ENCODE results near the gene SPACA5B.
A peak's percentile ranks its signal among the peaks of the same experiment; 100 is the strongest.
"Not testable (repeated sequence)": the region's sequence is repeated elsewhere in the genome, so short reads cannot be mapped to it uniquely, and the experiment has no call there.

Gene SPACA5B

DNA sequence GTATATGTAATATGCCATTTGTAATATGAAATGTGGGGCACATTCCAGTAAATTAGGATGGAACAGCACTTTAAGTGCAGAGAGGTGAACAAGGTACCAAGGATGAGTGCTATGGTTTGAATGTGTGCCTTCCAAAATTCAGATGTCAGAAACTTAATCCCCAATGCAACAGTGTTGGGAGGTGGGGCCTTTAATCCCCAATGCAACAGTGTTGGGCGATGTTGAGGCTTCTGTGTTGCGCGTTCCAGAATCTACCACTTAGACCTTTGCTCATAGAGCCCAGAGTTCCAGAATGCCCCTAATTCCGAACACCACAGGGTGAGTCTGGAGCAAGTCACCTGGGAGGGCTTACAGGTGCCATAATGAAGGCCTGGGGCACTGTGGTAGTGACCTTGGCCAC lies at the start of gene SPACA5B:
Gene SPACA5B, plus strand, starts transcription at position 301 of the 400 bp plus-strand sequence. Its CDS starts 62 bp downstream, at position 363.
- not testable (repeated sequence) for DNase-seq (ENCODE audit: low read depth in 2 of 3, low spot score in 2 of 3)

DNA sequence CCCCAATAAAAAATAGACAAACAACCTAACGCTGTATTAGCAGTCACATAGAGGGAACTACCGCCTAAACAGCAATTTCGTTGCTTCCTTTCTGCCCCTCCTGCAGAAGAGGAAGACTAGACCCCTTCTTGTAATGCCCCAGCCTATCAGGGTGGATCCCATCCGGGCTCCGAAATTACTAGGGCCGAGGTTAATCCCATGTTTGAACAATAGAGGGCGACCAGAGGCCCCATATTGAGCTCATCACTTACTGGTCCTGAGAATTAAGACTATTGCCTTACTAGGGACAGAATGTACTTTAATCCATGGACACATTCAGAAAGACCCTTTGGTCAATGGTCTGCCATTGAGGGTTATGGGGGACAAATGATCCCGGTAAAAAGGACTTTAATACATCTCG lies 47.2 kb upstream of the SPACA5B start:
- DNase-seq (ENCODE audit: low read depth in 2 of 3, low spot score in 2 of 3) = peak in 1 of 3 experiments; percentile 7

DNA sequence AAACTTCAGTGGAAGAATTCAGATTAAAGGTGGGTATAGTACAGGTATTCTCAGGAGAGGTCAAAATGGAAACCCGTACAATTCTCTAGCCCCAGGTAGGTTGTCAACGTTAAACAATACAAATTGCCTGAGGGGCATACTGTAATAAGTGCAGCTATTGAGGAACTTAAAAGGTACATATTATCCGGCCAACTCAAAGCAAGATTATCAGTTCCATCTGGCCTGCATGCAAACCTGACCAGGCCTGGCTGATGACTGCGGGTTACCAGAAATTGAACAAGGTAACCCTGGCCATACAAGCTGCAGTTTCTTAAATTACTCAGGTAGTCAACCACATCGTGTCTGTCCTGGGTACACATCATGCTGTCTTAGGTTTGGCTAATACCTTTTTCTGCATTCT lies 46.7 kb upstream of the SPACA5B start:
- DNase-seq (ENCODE audit: low read depth in 2 of 3, low spot score in 2 of 3) = no peak

DNA sequence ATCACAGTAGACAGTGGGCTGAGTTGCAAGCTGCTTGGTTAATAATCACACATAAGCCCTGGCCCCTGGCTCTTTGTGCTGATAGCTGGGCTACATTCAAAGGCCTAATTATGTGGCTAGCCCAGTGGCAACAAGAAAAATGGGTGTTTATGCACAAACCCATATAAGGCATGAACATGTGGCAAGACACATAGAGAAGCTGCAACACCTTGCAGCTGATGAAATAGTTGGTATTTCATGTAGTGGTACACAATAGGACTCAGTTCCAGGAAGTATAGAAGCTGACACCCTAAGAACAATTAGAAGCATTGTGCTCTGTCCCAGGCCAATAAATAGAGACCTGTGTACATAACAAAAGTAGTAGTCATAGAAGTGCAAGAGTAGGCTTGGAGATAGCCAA lies 44.3 kb upstream of the SPACA5B start:
- DNase-seq (ENCODE audit: low read depth in 2 of 3, low spot score in 2 of 3) = no peak

DNA sequence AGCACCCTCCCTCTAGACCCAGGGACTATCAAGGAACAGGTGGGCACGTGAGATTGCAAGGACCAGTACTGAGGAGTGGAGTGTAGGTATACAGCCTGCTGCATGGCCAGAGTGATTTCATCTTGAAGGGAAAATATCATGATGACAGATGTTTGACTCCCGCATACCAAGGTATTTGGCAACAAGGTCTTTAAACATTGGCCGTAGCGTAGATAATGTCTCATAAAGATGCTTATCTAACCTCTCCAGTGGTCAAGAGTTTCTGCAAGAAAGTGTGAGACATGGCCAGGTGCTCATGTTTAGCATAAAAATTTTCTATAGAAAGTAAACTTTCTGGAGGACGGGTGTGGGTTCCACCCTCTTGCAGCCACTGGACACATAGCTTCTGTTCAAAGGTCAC lies 40.3 kb upstream of the SPACA5B start:
- DNase-seq (ENCODE audit: low read depth in 2 of 3, low spot score in 2 of 3) = no peak

DNA sequence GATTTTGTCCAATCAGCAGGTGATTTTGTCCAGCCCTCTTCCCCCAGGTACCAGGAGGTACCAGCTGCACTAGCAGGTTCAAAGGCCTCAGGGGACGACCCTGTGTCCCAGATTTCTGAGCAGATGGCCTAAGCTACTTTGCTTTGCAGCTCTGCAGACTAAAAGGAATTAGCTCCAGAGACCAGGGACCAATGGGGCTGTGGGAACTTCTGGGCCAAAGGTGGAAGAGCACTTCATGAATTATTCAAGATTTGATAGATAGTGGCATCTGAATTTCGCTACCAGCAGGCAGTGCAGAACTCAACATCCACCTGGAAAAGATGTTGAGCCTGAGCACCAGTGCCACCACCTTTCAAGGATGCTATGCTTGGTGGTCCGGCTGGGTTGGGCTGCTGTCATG lies 37.9 kb upstream of the SPACA5B start:
- not testable (repeated sequence) for DNase-seq (ENCODE audit: low read depth in 2 of 3, low spot score in 2 of 3)

DNA sequence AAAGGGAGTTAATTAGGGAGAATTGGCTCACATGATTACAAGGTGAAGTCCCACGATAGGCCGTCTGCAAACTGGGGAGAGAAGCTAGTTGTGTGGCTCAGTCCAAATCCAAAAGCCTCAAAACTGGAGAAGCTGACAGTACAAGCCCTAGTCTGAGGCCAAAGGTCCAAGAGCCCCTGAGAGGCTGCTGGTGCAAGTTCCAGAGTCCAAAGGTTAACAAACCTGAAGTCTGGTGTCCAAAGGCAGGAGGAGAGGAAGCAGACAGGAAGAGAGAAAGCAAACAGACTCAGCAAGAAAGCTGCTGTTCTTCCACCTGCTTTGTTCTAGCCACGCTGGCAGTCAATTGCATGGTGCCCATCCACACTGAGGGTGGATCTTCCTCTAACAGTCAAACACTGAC lies 29.0 kb upstream of the SPACA5B start:
- no peak for DNase-seq (ENCODE audit: low read depth in 2 of 3, low spot score in 2 of 3)

DNA sequence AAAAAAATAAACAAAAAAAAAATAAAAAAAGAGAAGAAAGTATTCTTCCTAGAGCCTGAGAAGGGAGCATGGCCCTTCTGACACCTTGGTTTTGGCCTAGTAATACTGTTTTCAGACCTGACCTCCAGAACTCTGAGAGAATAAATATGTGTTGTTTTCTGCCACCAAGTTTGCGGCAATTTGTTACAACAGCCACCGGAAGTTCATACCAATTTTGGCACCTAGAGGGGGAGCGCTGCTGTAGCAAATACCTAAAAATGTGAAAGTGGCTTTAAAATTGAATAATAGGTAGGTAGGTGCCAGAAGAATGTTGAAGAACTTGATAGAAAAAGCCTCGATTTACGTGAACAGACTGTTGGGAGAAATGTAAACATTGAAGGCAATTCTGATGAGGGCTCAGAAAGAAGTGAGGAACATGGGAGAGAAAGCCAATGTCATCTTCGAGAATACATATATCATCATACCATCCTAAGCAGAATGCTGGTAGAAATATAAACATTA lies 27.5 kb upstream of the SPACA5B start:
- DNase-seq (ENCODE audit: low read depth in 2 of 3, low spot score in 2 of 3) = no peak

DNA sequence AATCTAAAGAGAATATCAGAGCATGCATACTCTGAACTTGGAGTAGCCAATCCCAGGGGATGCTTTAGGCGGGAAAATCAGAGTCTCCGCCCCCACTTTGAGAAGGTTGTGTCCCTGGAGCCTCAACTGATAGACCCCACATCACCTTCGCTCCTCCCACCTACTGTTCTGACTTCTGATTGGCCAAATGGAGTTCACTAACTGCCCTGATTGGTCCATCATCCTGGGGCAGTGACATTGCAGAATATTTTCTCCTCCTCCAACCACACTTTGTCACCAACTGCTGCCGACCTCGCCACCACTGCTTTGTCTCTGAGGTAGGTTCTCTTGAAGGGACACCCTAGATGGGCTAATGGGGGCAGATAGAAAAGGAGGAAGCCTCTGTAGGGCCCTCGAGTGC lies 22.7 kb upstream of the SPACA5B start:
- no peak for DNase-seq (ENCODE audit: low read depth in 2 of 3, low spot score in 2 of 3)

DNA sequence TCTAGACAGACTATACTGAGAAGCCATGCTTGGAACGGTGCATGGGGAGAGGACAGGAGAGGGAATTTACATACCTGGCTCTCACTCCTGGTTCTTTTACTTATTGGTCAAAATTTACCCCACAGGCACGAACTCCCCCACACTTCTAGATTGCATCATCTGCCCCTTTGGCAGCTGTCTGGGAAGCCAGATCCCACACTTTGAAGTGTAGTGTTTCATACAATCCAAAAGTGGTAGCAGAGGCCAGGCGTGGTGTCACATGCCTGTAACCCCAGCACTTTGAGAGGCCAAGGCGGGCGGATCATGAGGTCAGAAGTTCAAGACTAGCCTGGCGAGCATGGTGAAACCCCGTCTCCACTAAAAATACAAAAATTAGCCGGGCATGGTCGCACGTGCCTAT lies 5.1 kb upstream of the SPACA5B start:
- DNase-seq (ENCODE audit: low read depth in 2 of 3, low spot score in 2 of 3) = not testable (repeated sequence)

DNA sequence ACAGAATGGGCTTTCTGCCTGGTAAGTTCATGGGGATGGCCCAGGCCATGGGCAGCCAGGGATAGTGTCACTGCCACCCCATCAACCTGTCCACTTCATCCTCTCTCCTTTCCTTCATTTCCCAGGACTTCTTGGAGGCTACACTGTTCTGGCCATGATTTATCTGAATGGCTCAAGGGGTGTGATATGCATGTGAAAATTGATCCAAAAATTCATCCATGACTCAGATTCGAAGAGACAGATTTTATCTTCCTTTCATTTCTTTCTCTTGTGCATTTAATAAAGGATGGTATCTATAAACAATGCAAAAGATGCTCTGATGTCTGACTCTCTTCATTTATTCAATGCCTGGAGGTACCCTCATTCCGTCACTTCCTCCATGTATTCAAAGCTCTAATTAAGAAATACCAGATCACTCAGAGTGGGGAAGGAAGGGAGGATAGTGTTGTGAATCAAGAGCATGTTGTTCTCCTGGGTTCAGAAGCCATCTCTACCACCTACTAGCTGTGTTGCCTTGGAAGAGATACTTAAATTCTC lies 1.9 kb downstream of the SPACA5B start:
- DNase-seq (ENCODE audit: low read depth in 2 of 3, low spot score in 2 of 3) = not testable (repeated sequence)

DNA sequence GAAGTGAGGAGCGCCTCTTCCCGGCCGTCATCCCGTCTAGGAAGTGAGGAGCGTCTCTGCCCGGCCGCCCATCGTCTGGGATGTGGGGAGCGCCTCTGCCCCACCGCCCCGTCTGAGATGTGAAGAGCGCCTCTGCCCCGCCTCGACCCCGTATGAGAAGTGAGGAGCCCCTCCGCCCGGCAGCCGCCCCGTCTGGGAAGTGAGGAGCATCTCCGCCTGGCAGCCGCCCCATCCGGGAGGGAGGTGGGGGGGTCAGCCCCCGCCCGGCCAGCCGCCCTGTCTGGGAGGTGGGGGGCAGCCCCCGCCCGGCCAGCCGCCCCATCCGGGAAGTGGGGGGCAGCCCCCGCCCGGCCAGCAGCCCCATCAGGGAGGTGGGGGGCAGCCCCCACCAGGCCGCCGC lies 8.7 kb downstream of the SPACA5B start:
- not testable (repeated sequence) for DNase-seq (ENCODE audit: low read depth in 2 of 3, low spot score in 2 of 3)

DNA sequence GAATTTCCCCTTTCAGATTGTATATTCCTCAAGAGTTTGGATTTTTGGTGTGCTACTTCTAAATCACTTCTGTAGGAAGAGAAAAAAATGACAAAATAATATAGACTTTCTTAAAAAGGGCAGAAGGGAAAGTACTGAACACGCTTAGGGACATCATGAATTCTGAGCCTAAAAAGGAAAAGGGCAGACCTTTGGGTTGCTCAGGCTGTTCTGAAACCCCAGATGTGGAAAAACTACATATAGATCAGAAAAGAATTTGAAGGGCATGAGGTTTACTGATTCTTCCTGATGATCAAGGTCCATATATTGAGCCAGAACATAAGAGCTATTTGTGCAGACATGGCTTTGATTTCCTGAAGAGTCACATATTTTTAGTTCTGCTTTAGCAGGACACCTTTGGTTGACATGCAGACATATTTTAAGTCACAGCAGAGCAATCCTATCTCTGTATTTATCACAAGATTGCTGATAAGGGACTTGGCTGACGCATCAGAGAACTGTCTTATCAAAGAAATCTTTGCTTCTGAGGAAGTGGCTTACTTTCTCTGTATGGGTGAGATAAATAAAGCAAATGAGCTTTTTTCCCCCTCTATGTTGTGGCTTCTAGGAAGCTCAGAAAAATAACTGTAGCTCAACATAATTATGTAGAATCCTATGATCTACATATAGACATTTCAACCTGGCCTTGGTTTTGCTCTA lies 11.5 kb downstream of the SPACA5B start:
- not testable (repeated sequence) for DNase-seq (ENCODE audit: low read depth in 2 of 3, low spot score in 2 of 3)

DNA sequence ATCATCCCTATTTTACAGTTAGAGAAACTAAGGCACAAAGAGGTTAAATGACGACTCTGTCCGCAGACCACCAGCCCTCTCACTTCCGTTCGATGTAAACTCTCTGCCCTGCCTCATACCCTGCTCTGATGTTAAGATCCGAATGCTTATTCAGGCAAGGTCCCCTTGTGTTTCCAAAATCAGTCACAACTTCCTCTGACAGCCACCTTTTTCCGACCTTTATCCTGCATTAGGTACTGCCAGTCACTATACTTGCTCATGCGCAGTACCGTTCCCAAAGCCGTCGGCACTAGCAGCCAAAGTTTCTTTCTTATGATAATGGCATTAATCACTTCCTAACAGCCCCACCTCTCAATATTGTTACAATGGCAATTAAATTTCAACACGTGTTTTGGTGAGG lies 12.3 kb downstream of the SPACA5B start:
- not testable (repeated sequence) for DNase-seq (ENCODE audit: low read depth in 2 of 3, low spot score in 2 of 3)

DNA sequence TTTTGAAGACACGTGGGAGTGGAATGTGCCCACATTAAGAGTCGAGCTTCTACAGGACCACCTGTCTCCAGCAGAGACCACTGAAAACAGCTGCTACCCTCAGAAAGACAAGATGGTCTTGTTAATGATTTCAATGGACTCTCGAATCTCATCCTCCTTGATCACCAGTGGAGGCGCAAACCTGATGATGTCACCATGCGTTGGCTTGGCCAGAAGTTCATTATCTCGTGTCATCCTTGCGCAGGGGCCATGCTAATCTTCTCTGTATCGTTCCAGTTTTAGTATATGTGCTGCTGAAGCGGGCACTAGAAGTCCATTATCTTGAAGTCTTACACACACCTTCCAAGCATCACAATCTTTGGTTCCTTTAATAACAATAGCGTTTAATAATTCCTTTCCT lies 23.3 kb downstream of the SPACA5B start:
- no peak for DNase-seq (ENCODE audit: low read depth in 2 of 3, low spot score in 2 of 3)

DNA sequence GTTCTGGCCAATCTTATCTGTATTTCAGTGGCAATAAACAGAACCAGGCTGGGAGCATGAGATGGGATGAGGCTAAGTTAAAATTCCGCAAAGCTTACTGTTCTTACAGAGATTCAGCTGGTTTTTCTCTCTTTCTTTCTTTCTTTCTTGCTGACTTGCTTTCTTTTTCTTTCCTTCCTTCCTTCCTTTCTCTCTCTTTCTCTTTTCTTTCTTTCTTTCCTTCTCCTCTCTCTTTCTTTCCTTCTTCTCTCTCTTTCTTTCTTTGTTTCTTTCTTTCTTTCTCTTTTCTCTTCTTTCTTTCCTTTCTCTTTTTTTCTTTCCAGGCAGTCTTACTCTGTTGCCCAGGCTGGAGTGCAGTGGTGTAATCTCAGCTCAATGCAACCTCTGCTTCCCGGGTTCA lies 24.4 kb downstream of the SPACA5B start:
- no peak for DNase-seq (ENCODE audit: low read depth in 2 of 3, low spot score in 2 of 3)

DNA sequence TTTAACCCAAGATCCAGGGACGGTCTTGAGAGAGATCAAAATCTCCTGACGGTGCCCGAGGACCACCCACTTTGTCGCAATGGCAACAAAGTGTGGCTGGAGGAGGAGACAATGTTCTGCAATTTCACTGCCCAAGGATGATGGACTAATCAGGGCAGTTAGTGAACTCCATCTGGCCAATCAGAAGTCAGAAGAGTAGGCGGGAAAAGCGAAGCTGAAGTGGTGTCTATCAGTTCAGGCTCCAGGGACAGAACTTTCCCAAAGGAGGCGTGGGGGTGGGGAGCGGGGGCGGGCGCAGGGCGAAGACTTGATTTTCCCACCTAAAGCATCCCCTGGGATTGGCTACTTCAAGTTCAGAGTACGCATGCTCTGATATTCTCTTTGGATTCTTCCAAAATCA lies 25.6 kb downstream of the SPACA5B start:
- DNase-seq (ENCODE audit: low read depth in 2 of 3, low spot score in 2 of 3) = no peak

DNA sequence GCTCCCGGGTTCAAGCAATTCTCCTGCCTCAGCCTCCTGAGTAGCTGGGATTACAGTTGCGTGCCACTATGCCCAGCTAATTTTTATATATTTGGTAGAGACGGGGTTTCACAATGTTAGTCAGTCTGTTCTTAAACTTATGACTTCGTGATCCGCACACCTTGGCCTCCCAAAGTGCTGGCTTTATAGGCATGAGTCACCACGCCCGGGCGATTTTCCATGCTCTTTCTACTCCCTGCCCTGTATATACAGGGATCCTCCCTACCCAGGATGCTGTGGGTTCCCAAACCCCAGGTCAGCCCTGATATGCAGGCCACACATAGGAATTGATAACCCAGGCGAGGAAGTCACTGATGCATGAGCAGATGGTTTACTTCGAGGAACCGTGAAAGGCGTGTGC lies 34.8 kb downstream of the SPACA5B start:
- DNase-seq (ENCODE audit: low read depth in 2 of 3, low spot score in 2 of 3) = no peak

DNA sequence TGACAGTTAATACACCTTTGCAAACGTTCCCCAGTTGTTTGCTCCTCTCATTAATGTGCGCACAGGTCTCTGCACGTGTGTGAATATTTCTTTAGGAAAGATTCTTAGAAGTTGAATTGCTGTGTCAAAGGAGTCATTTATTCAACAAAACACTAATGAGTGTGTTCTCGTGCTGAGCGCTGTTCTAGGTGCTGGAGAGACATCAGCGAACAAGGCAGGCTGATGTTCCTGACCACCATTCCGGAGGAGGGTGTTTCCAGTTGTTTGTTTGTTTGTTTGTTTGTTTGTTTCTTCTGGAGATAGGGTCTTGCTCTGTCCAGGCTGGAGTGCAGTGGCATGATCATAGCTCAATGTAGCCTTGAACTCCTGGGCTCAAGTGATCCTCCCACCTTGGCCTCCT lies 35.9 kb downstream of the SPACA5B start:
- not testable (repeated sequence) for DNase-seq (ENCODE audit: low read depth in 2 of 3, low spot score in 2 of 3)

DNA sequence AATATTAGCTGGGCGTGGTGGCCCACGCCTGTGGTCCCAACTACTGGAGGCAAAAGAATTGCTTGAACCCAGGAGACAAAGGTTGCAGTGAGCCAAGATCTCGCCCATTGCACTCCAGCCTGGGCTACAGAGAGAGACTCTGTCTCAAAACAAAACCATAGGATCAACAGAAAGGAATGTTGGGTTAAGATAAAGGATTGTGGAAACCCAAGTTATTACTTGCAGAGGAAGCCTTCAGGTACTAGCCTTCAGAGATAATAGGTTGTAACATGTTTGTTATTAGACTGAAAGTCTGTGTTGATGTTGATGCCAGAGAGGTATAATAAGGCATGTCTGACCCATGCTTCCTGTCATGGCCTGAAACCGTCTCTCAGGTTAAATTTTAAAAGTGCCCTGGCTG lies 49.3 kb downstream of the SPACA5B start:
- DNase-seq (ENCODE audit: low read depth in 2 of 3, low spot score in 2 of 3) = no peak

DNA sequence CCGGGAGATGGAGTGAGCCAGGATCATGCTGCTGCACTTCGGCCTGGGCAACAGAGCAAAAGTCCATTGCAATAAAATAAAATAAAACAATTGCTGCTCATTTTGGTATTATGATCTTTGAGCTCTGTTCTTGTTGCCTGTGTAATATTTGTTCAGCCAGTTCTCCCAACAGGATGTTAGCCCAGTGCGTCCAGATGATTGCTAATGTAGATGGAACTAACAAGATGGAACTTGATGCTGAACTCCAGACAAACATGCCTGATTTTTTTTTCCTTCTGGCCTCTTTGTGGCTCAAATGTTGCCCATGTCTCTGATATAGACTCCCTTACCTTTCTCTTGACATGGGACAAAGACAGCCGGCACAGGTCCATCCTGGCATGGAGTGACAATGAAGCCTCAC lies 50.4 kb downstream of the SPACA5B start:
- DNase-seq (ENCODE audit: low read depth in 2 of 3, low spot score in 2 of 3) = no peak

DNA sequence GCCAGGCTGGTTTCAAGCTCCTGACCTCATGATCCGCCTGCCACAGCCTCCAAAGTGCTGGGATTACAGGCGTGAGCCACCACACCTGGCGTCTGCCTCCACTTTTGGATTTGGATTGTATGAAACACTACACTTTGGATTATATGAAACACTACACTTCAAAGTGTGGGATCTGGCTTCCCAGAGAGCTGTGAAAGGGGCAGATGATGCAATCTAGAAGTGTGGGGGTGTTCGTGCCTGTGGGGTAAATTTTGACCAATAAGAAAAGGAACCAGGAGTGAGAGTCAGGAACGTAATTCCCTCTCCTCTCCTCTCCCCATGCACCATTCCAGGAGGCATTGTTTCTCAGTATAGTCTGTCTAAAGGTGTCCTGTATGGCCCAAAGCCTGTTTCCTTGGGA lies 51.5 kb downstream of the SPACA5B start:
- not testable (repeated sequence) for DNase-seq (ENCODE audit: low read depth in 2 of 3, low spot score in 2 of 3)
